CD8-positive, alpha-beta memory T cell (primary cell): ENCODE data around the gene CCDC88C. TPM values are rescaled to one million over a fixed set of nuclear protein-coding genes. Genes with fewer than 3 reads are reported as not detected.

Experiments used
- CTCF ChIA-PET: fragments of 350-600 bp; sonication (Branson Sonifier 250); formaldehyde crosslinking; loops from one replicate; lab custom pipeline; 2021; ENCODE audit warnings: antibody characterized with exemption; lab: Charles Lee
- POLR2A ChIA-PET: fragments of 350-600 bp; sonication (Branson Sonifier 250); formaldehyde crosslinking; loops from one replicate; lab custom pipeline; 2021; ENCODE audit warnings: antibody characterized with exemption; lab: Charles Lee
- DNase-seq, 5 donors: peaks; one replicate each; pipeline versions ENCODE4 v3.0.0 to v3.0.0-alpha.2; 2020 to 2022; ENCODE audit warnings: mixed read lengths in 1 of 5
- H3K27ac ChIP-seq: one replicate; pipeline ENCODE4 v1.7.0; 2013; ENCODE audit warnings: low read depth, mild to moderate bottlenecking, low read length, moderate library complexity
- H3K27me3 ChIP-seq: 2 replicates; pipeline ENCODE4 v1.7.0; 2013; ENCODE audit warnings: low read length, mild to moderate bottlenecking; ENCODE audit not compliant: insufficient read depth, poor library complexity, severe bottlenecking
- H3K36me3 ChIP-seq: 2 replicates; pipeline ENCODE4 v1.7.0; 2013; ENCODE audit warnings: mild to moderate bottlenecking, low read length, moderate library complexity; ENCODE audit not compliant: insufficient read depth
- H3K4me1 ChIP-seq: 2 replicates; pipeline ENCODE4 v1.7.0; 2013; ENCODE audit warnings: mild to moderate bottlenecking, low read length, moderate library complexity; ENCODE audit not compliant: insufficient read depth
- H3K4me3 ChIP-seq: 2 replicates; pipeline ENCODE4 v1.7.0; 2013; ENCODE audit warnings: mild to moderate bottlenecking, low read length
- H3K9me3 ChIP-seq: 2 replicates; pipeline ENCODE4 v1.7.0; 2013; ENCODE audit warnings: mild to moderate bottlenecking, low read length
- H3K27ac Mint-ChIP-seq, 8 donors: one replicate each; pipeline ENCODE4 v1.8.0; 2020 to 2021; ENCODE audit warnings: mixed read lengths in 8 of 8, mild to moderate bottlenecking in 6 of 8, inconsistent platforms in 3 of 8, moderate library complexity in 3 of 8
- H3K27me3 Mint-ChIP-seq, 2 donors: one replicate each; pipeline ENCODE4 v1.8.0; 2020 to 2021; ENCODE audit warnings: mixed read lengths in 2 of 2, mild to moderate bottlenecking in 1 of 2, moderate library complexity in 1 of 2
- H3K36me3 Mint-ChIP-seq, 3 donors: one replicate each; pipeline ENCODE4 v1.8.0; 2020 to 2021; ENCODE audit warnings: mixed read lengths in 3 of 3, inconsistent platforms in 1 of 3, mild to moderate bottlenecking in 1 of 3
- H3K4me1 Mint-ChIP-seq, 3 donors: one replicate each; pipeline ENCODE4 v1.8.0; 2020 to 2021; ENCODE audit warnings: mixed read lengths in 3 of 3, inconsistent platforms in 1 of 3, mild to moderate bottlenecking in 1 of 3
- H3K4me3 Mint-ChIP-seq, 7 donors: one replicate each; pipeline ENCODE4 v1.8.0; 2020 to 2021; ENCODE audit warnings: mixed read lengths in 7 of 7, mild to moderate bottlenecking in 6 of 7, moderate library complexity in 4 of 7, inconsistent platforms in 2 of 7
- H3K9me3 Mint-ChIP-seq, 5 donors: one replicate each; pipeline ENCODE4 v1.8.0; 2020 to 2022; ENCODE audit warnings: mixed read lengths in 5 of 5, mild to moderate bottlenecking in 3 of 5, moderate library complexity in 2 of 5, inconsistent platforms in 1 of 5
- polyA plus RNA-seq: library from polyadenylated mRNA; unstranded; fragments of 300-500 nt; fragmentation: Illumina TruSeq; gene quantifications from one replicate; pipeline ENCODE4 v1.2.3, GENCODE V29; 2021
- total RNA-seq, 2 experiments: library from RNA; stranded (reverse); gene quantifications; one replicate each; pipeline ENCODE4 v1.2.3, GENCODE V29; 2021

The CCDC88C gene, protein sequence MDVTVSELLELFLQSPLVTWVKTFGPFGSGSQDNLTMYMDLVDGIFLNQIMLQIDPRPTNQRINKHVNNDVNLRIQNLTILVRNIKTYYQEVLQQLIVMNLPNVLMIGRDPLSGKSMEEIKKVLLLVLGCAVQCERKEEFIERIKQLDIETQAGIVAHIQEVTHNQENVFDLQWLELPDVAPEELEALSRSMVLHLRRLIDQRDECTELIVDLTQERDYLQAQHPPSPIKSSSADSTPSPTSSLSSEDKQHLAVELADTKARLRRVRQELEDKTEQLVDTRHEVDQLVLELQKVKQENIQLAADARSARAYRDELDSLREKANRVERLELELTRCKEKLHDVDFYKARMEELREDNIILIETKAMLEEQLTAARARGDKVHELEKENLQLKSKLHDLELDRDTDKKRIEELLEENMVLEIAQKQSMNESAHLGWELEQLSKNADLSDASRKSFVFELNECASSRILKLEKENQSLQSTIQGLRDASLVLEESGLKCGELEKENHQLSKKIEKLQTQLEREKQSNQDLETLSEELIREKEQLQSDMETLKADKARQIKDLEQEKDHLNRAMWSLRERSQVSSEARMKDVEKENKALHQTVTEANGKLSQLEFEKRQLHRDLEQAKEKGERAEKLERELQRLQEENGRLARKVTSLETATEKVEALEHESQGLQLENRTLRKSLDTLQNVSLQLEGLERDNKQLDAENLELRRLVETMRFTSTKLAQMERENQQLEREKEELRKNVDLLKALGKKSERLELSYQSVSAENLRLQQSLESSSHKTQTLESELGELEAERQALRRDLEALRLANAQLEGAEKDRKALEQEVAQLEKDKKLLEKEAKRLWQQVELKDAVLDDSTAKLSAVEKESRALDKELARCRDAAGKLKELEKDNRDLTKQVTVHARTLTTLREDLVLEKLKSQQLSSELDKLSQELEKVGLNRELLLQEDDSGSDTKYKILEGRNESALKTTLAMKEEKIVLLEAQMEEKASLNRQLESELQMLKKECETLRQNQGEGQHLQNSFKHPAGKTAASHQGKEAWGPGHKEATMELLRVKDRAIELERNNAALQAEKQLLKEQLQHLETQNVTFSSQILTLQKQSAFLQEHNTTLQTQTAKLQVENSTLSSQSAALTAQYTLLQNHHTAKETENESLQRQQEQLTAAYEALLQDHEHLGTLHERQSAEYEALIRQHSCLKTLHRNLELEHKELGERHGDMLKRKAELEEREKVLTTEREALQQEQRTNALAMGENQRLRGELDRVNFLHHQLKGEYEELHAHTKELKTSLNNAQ (N-terminal part only)
- 10 to 100 TPM; 71.7 to 74.1 TPM for total RNA-seq
- 42.3 TPM for polyA plus RNA-seq

- H3K9me3 Mint-ChIP-seq = no peaks in the 10 kb centered on the region
- H3K27ac Mint-ChIP-seq = peak within 1 kb of the TSS; percentile 95 to 100 (median 98)
- peaks cover 42% of the 10 kb centered on the region for H3K4me1 ChIP-seq
These were observed at the start of gene CCDC88C for GRCh38 chr14:91417120-91417982. Gene CCDC88C, minus strand, starts transcription at chr14:91417820. Its CDS starts 130 bp downstream, at chr14:91417690.

GRCh38 chr14:91466192-91466591 lies 48.6 kb upstream of the CCDC88C start:
- H3K4me1 Mint-ChIP-seq = peaks cover 16 to 23% (median 21%) of the 10 kb centered on the region in 3 donors
- Histone ChIP-seq H3K36me3 (peaks cover 70% of the 10 kb centered on the region), H3K27ac (no peak overlapping the region), H3K9me3 (no peaks in the 10 kb centered on the region), H3K4me1 (no peaks in the 10 kb centered on the region), H3K27me3 (no peaks in the 10 kb centered on the region), H3K4me3 (no peak overlapping the region)
- H3K27ac Mint-ChIP-seq = peak overlapping the region in 5 of 8 donors; percentile 5 to 78 (median 22)
- no peaks in the 10 kb centered on the region for H3K27me3 Mint-ChIP-seq
- no peak for DNase-seq
- POLR2A ChIA-PET = no interaction called here
- CTCF ChIA-PET = no interaction called here
- H3K4me3 Mint-ChIP-seq = no peak overlapping the region
- peaks cover 13 to 87% (median 37%) of the 10 kb centered on the region in 3 donors for H3K36me3 Mint-ChIP-seq
- H3K9me3 Mint-ChIP-seq = no peaks in the 10 kb centered on the region

More at GRCh38 chr14:91417120-91417982, at the start of gene CCDC88C:
- H3K4me3 ChIP-seq = peak within 1 kb of the TSS; percentile 91
- Mint-ChIP-seq H3K36me3 (peaks cover 8 to 43% (median 10%) of the 10 kb centered on the region in 3 donors), H3K4me3 (peak within 1 kb of the TSS; percentile 97 to 100 (median 99)), H3K27me3 (no peaks in the 10 kb centered on the region), H3K4me1 (peaks cover 45 to 59% (median 48%) of the 10 kb centered on the region in 3 donors)
- H3K27me3 ChIP-seq = no peaks in the 10 kb centered on the region
- H3K27ac ChIP-seq = peak within 1 kb of the TSS; percentile 87
- peaks cover 10% of the 10 kb centered on the region for H3K36me3 ChIP-seq
- H3K9me3 ChIP-seq = no peaks in the 10 kb centered on the region
- ChIA-PET CTCF (interaction anchor here (0.5 to 12.4 kb wide), 23 partner anchors 9 to 240 kb away, joined by 3 to 211 read pairs (median 6); no protein-coding TSS in a partner anchor), POLR2A (interaction anchor here (0.8 to 5.1 kb wide), 13 partner anchors 9 to 107 kb away, joined by 3 to 58 read pairs (median 7); no protein-coding TSS in a partner anchor)
- DNase-seq = peak; percentile 70 to 87 (median 80)

DNA sequence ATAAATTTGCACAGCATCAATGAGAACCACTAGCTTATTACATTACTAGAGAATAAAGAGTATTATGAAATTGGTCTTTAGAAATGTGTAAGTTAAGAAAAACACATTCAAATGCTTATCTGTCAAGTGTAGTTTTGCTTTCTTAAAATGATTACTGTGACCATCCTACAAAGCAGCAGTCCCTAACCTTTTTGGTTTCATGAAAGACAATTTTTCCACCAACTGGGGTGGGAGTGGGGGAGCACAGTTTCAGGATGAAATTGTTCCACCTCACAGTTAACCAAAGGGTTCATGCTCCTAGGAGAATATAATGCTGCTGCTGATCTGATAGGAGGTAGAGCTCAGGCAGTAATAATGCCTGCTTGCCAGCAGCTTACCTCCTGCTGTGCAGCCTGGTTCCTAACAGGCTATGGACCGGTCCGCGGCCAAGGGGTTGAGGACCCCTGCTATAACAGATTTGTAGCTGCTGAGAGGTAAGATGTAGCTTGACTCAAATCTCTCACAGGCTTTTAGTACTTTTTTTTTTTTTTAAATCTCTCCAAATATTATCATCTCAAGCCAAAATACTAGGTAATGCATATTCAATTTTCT lies 47.1 kb upstream of the CCDC88C start:
- ChIA-PET POLR2A (interaction anchor here (1.0 kb wide), 1 partner anchor 11 kb away, joined by 3 read pairs; no protein-coding TSS in a partner anchor), CTCF (no interaction called here)
- Mint-ChIP-seq H3K27me3 (no peaks in the 10 kb centered on the region), H3K4me3 (no peak overlapping the region), H3K36me3 (peaks cover 14 to 88% (median 35%) of the 10 kb centered on the region in 3 donors), H3K9me3 (no peaks in the 10 kb centered on the region), H3K27ac (peak overlapping the region in 3 of 8 donors; percentile 15 to 50 (median 29)), H3K4me1 (peaks cover 13 to 15% (median 14%) of the 10 kb centered on the region in 3 donors)
- Histone ChIP-seq H3K4me1 (no peaks in the 10 kb centered on the region), H3K9me3 (no peaks in the 10 kb centered on the region), H3K27me3 (no peaks in the 10 kb centered on the region), H3K4me3 (no peak overlapping the region), H3K27ac (no peak overlapping the region), H3K36me3 (peaks cover 68% of the 10 kb centered on the region)
- DNase-seq = no peak

GRCh38 chr14:91458612-91459011 lies 41.0 kb upstream of the CCDC88C start:
- no peak overlapping the region for H3K4me3 Mint-ChIP-seq
- peaks cover 10 to 23% (median 19%) of the 10 kb centered on the region in 3 donors for H3K4me1 Mint-ChIP-seq
- no peaks in the 10 kb centered on the region for H3K9me3 ChIP-seq
- peak overlapping the region in 2 of 8 donors; percentile 16 to 19 for H3K27ac Mint-ChIP-seq
- peaks cover 7 to 78% (median 28%) of the 10 kb centered on the region in 3 donors for H3K36me3 Mint-ChIP-seq
- H3K27me3 ChIP-seq = no peaks in the 10 kb centered on the region
- no peak overlapping the region for H3K4me3 ChIP-seq
- no peak for DNase-seq
- peaks cover 34% of the 10 kb centered on the region for H3K36me3 ChIP-seq
- ChIA-PET CTCF (no interaction called here), POLR2A (no interaction called here)
- no peaks in the 10 kb centered on the region for H3K9me3 Mint-ChIP-seq
- no peak overlapping the region for H3K27ac ChIP-seq
- H3K4me1 ChIP-seq = peaks cover 18% of the 10 kb centered on the region
- H3K27me3 Mint-ChIP-seq = peaks cover 0 to 1% of the 10 kb centered on the region in 2 donors

DNA sequence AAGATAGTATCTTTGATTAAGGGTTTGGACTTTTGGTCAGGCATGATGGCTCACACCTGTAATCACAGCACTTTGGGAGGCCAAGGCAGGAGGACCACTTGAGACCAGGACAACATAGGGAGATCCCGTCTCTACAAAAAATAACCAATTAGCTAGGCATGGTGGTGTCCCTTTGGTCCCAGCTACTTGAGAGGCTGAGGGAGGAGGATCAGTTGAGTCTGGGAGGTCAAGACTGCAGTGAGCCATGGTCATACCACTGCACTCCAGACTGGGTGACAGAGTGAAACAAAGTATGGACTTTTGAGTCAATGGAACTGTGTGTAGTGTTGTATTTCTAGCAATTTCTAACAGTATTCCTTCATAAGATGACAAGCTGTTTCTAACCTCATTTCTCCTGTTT lies 38.7 kb upstream of the CCDC88C start:
- peaks cover 4 to 57% (median 17%) of the 10 kb centered on the region in 3 donors for H3K36me3 Mint-ChIP-seq
- Histone ChIP-seq H3K4me1 (peaks cover 19% of the 10 kb centered on the region), H3K36me3 (peaks cover 19% of the 10 kb centered on the region), H3K9me3 (no peaks in the 10 kb centered on the region), H3K27ac (no peak overlapping the region), H3K4me3 (no peak overlapping the region), H3K27me3 (no peaks in the 10 kb centered on the region)
- H3K27ac Mint-ChIP-seq = peak overlapping the region in 5 of 8 donors; percentile 8 to 74 (median 42)
- no peaks in the 10 kb centered on the region for H3K9me3 Mint-ChIP-seq
- peaks cover 0 to 1% of the 10 kb centered on the region in 2 donors for H3K27me3 Mint-ChIP-seq
- DNase-seq = no peak
- no peak overlapping the region for H3K4me3 Mint-ChIP-seq
- ChIA-PET POLR2A (no interaction called here), CTCF (no interaction called here)
- H3K4me1 Mint-ChIP-seq = peaks cover 10 to 23% (median 19%) of the 10 kb centered on the region in 3 donors

GRCh38 chr14:91454580-91454979 lies 37.0 kb upstream of the CCDC88C start:
- peak overlapping the region in 6 of 8 donors; percentile 34 to 85 (median 56) for H3K27ac Mint-ChIP-seq
- no peak for DNase-seq
- peaks cover 10 to 23% (median 19%) of the 10 kb centered on the region in 3 donors for H3K4me1 Mint-ChIP-seq
- peaks cover 0 to 42% (median 12%) of the 10 kb centered on the region in 3 donors for H3K36me3 Mint-ChIP-seq
- Histone ChIP-seq H3K36me3 (peaks cover 8% of the 10 kb centered on the region), H3K4me1 (peaks cover 19% of the 10 kb centered on the region), H3K9me3 (no peaks in the 10 kb centered on the region), H3K27me3 (no peaks in the 10 kb centered on the region), H3K4me3 (no peak overlapping the region), H3K27ac (no peak overlapping the region)
- CTCF ChIA-PET = interaction anchor here (1.1 to 1.8 kb wide), 2 partner anchors 27 to 512 kb away, joined by 3 to 4 read pairs; no protein-coding TSS in a partner anchor
- POLR2A ChIA-PET = no interaction called here
- H3K4me3 Mint-ChIP-seq = peak overlapping the region in 2 of 7 donors; percentile 6 to 11
- no peaks in the 10 kb centered on the region for H3K9me3 Mint-ChIP-seq
- H3K27me3 Mint-ChIP-seq = peaks cover 0 to 1% of the 10 kb centered on the region in 2 donors
